GM12891 (cell line): Measurements from ENCODE around the gene EML6.

Experiments
- POLR2A ChIP-seq: IDR thresholded peaks from 2 replicates; pipeline ENCODE4 v1.6.1; 2011; ENCODE audit warnings: low read depth, low read length, control low read depth
- POLR2AphosphoS5 ChIP-seq: IDR thresholded peaks from 2 replicates; pipeline ENCODE4 v1.6.1; 2011; ENCODE audit warnings: low read depth, low read length, control low read depth

DNA sequence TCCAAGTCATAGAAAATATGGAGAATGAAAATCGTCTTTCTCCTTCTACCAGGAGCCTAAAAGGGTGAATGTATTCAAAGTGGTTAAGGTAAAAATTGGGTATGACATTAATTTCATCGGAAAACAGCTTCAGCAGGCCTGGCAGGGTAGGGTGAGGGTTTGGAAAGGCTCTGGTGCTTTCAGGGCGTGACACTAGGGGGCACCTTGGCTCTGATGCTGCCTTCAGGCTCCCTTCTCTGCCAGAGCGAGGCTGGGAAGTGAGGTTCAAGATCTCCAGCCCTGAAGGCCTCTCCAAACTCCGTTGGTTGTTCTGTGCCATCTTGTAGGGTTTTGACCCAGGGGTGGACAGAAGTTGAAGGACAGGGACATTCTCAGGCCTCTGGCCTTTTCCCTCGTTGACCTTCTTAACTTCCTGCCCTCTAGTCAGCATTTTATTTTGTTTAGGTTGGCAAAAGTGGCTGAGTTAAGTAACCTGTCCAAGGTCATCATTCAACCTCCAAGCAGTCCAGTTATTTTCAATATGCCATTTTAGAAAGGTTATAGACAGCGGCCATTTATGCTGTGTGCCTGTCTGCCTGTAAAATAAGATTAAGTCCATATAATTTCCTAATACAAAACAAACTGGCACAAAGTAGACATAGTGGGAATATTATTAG, 40.3 kb downstream of the EML6 start:
- no peak for TF ChIP-seq POLR2A
- no peak for TF ChIP-seq POLR2AphosphoS5
